ENCODE data around the gene OR13F1.

The OR13F1 gene

DNA sequence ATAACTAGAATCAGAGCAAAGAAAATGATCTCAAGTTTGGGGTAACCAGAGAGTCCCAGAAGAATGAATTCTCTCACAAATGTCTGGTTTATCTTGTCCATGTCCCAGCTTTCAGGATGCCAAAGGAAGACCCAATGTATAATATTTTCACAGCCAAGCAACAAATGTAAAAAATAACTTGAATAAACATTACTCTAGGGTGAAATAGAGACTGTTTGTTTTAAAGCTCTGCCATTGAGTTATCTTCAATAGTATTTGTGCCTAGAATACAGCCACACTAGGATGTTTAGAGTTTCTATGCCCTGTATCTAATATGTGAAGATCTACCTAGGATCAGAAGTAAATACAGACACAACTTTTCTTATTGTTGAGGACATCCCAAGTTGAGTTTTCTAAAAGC, 23.0 kb downstream of the OR13F1 start, which contains the start of gene OR13C4:
Gene OR13C4, minus strand, starts transcription at position 101 of the 400 bp plus-strand sequence. Its CDS starts 0 bp downstream, at position 101.
- H3K9ac ChIP-seq (ENCODE audit: low read length in 2 of 2): no peak within 1 kb of the TSS
- H3K4me1 ChIP-seq (ENCODE audit: control insufficient read depth, insufficient read depth, low read length): no peaks in the 10 kb centered on the region
- H3K9me3 ChIP-seq (ENCODE audit: control insufficient read depth in 2 of 2, low read length in 2 of 2): no peaks in the 10 kb centered on the region
- no peaks in the 10 kb centered on the region for H3K36me3 ChIP-seq (ENCODE audit: control insufficient read depth in 2 of 2, insufficient read depth in 2 of 2, low read length in 2 of 2)
- no peak within 1 kb of the TSS for H3K27ac ChIP-seq (ENCODE audit: low read length)
- no peaks in the 10 kb centered on the region for H3K27me3 ChIP-seq (ENCODE audit: control insufficient read depth in 1 of 2, insufficient read depth in 2 of 2, low read length in 2 of 2)
- H3K4me3 ChIP-seq (ENCODE audit: low read length in 2 of 2): no peak within 1 kb of the TSS

GRCh38 chr9:104536756-104537155, 32.7 kb downstream of the OR13F1 start, which contains the start of gene OR13C3:
Gene OR13C3 (minus strand): TSS chr9:104536856. CDS start chr9:104536723, 133 bp downstream.
- no peak within 1 kb of the TSS for H3K4me3 ChIP-seq (ENCODE audit: low read length in 2 of 2)
- no peaks in the 10 kb centered on the region for H3K36me3 ChIP-seq (ENCODE audit: control insufficient read depth in 2 of 2, insufficient read depth in 2 of 2, low read length in 2 of 2)
- no peak within 1 kb of the TSS for H3K27ac ChIP-seq (ENCODE audit: low read length)
- H3K9ac ChIP-seq (ENCODE audit: low read length in 2 of 2): no peak within 1 kb of the TSS
- no peaks in the 10 kb centered on the region for H3K27me3 ChIP-seq (ENCODE audit: control insufficient read depth in 1 of 2, insufficient read depth in 2 of 2, low read length in 2 of 2)
- no peaks in the 10 kb centered on the region for H3K9me3 ChIP-seq (ENCODE audit: control insufficient read depth in 2 of 2, low read length in 2 of 2)
- no peaks in the 10 kb centered on the region for H3K4me1 ChIP-seq (ENCODE audit: control insufficient read depth, insufficient read depth, low read length)

DNA sequence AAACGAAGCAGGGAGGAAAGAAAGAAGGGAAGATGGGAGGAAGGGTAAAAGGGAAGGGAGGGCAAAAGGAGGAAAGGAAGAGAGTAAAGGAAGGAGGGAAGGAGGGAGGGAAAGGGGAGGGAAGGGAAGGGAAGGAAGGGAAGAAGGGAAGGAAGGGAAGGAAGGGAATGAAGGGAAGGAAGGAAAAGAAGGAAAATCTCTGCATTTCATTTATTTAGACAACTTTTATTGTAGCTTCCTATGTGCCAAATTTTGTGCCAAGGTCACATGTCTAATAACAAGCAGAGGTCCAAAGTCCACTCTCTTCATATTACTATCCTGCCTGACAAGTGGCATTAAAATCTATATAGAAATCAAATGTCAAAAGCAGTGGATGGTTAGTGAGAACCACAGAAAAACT, 35.2 kb downstream of the OR13F1 start:
- H3K27me3 ChIP-seq (ENCODE audit: control insufficient read depth in 1 of 2, insufficient read depth in 2 of 2, low read length in 2 of 2): no peaks in the 10 kb centered on the region

DNA sequence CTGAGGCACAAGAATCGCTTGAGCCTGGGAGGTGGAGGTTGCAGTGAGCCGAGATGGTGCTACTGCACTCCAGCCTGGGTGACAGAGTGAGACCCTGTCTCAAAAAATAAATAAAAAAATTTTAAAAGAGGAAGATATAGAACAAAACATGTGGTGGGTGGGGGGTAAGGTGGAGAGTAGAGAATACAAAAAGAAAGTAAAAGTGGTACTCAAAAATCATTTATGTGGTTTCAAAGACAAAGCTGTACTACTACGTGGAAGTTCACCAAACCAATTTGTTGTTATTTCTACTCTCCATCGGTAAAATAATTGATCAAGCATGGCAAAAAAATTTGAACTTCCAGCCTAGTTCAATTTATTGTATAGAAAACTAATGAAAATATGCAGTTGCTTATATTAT, 40.6 kb downstream of the OR13F1 start:
- Histone ChIP-seq H3K9ac (ENCODE audit: low read length in 2 of 2) (no peak overlapping the region), H3K9me3 (ENCODE audit: control insufficient read depth in 2 of 2, low read length in 2 of 2) (no peaks in the 10 kb centered on the region), H3K4me1 (ENCODE audit: control insufficient read depth, insufficient read depth, low read length) (no peaks in the 10 kb centered on the region), H3K4me3 (ENCODE audit: low read length in 2 of 2) (no peak overlapping the region), H3K27me3 (ENCODE audit: control insufficient read depth in 1 of 2, insufficient read depth in 2 of 2, low read length in 2 of 2) (no peaks in the 10 kb centered on the region), H3K36me3 (ENCODE audit: control insufficient read depth in 2 of 2, insufficient read depth in 2 of 2, low read length in 2 of 2) (no peaks in the 10 kb centered on the region), H3K27ac (ENCODE audit: low read length) (no peak overlapping the region)

More for the DNA sequence above, 35.2 kb downstream of the OR13F1 start:
- no peaks in the 10 kb centered on the region for H3K4me1 ChIP-seq (ENCODE audit: control insufficient read depth, insufficient read depth, low read length)
- no peak overlapping the region for H3K27ac ChIP-seq (ENCODE audit: low read length)
- H3K36me3 ChIP-seq (ENCODE audit: control insufficient read depth in 2 of 2, insufficient read depth in 2 of 2, low read length in 2 of 2): no peaks in the 10 kb centered on the region
- no peak overlapping the region for H3K4me3 ChIP-seq (ENCODE audit: low read length in 2 of 2)
- no peaks in the 10 kb centered on the region for H3K9me3 ChIP-seq (ENCODE audit: control insufficient read depth in 2 of 2, low read length in 2 of 2)
- H3K9ac ChIP-seq (ENCODE audit: low read length in 2 of 2): no peak overlapping the region

DNA sequence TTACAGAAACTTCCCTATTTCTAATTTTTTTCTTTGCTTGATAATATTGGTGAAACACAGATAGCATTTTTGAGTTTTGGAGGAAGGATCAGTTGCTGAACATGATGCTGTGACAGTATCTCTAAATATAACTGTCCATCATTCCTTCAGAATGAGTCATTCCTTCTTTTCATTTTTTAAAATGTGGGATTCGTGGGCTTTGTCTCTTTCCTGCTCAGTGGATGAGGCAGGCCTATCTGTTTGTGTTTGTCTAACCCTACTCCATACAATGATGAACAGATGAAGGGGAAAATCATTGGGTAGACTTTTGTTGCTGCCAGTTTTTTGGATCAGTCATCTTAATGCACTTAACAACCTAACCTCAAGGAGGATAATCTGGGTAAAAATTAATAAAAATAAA, 49.2 kb downstream of the OR13F1 start:
- no peaks in the 10 kb centered on the region for H3K36me3 ChIP-seq (ENCODE audit: control insufficient read depth in 2 of 2, insufficient read depth in 2 of 2, low read length in 2 of 2)
- no peak overlapping the region for H3K9ac ChIP-seq (ENCODE audit: low read length in 2 of 2)
- H3K27me3 ChIP-seq (ENCODE audit: control insufficient read depth in 1 of 2, insufficient read depth in 2 of 2, low read length in 2 of 2): no peaks in the 10 kb centered on the region
- H3K4me3 ChIP-seq (ENCODE audit: low read length in 2 of 2): no peak overlapping the region
- H3K4me1 ChIP-seq (ENCODE audit: control insufficient read depth, insufficient read depth, low read length): no peaks in the 10 kb centered on the region
- no peaks in the 10 kb centered on the region for H3K9me3 ChIP-seq (ENCODE audit: control insufficient read depth in 2 of 2, low read length in 2 of 2)
- no peak overlapping the region for H3K27ac ChIP-seq (ENCODE audit: low read length)

Data from stomach smooth muscle (tissue), 2 donors.